Melanocyte of skin (primary cell): Measurements from ENCODE around the gene RAB8B. TPM values are rescaled to one million over a fixed set of nuclear protein-coding genes. Genes with fewer than 3 reads are reported as not detected.

Experiments
- total RNA-seq, 2 donors: library from RNA; depleted of rRNA; stranded (reverse); fragments of >200 nt; gene quantifications; 2 replicates each; pipeline ENCODE4 v1.2.3, GENCODE V29; 2012

RAB8B gene
- total RNA-seq = 100 to 1,000 TPM in 1 of 2 donors, 10 to 100 TPM in 1; 57.5 to 123 TPM

DNA sequence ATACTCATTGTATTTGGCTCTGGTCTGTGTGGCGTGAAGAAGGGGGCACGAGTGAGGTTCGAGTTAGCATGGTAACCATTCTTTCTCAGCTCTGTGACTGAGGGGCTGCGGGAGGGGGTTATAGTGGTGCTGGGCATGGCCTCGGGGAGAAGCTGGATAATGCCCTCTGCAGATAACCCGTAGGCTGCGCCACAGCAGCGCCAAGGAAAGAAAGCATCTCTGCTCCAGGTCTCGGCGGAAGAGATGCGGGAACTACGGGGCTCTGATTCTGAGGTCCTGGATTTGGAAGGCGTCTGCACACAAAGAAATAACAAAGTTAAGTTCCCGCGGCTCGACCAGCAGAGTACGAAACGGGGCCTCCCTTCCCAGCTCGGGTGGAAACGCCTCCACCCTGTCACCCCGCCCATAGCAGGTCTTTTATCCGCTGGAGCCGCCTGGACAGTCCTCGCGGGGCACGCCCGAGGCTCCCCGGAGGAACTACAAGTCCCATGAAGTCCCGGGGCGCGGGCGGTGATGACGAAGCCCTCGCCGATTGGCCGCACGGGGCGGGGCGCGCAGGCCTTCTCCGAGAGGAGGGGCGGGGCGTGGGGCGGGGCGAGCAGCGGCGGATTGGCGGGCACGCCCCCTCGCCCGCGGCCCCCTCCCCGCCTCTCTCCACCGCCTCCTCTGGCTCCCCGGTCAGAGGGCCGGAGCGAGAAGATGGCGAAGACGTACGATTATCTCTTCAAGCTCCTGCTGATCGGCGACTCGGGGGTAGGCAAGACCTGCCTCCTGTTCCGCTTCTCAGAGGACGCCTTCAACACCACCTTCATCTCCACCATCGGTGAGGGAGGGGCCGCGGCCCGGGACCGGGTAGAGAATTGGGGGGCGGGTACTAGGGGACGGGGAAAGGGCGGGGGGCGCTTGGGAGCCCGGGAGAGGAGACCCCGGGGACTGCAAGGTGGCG is at the start of gene RAB8B:
TSS of gene RAB8B (plus strand) at position 681 of the 946 bp plus-strand sequence. CDS start at position 700, 19 bp downstream.

DNA sequence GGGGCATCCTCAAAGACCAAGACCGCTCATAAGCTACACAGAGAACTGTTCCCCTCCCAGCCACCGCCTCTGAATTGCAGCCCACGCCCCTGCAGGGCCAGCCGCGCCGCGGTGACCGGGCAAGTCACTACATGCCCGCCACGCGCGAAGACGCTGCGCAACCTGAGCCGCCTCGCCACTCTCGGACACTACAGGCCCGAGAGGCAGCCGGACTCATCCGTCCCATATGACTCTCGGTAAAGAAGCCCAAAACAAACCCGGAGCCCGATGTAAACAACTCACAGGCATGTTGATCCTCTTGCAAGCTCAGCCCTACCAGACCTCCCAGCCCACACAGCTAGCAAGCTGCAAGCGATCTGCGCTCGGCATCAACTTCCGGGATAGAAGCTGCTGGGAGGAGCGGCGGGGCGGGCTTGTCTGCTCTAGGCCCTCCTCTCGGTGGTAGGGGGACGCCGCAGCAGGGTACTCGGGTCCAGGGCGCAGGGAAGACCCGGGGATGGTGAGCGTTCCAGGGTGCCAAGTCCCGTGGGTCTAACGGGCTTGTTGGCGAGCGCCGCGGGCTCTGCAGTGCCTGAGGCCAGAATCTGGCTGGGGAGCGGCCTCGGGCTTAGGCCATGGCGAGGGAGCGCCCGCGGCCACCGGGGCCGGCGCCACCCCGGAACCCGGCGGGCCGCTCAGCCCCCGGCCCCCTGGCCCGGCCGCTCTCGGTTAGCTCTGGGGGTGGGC is 32.1 kb upstream of the RAB8B start, which contains the start of gene RPS27L:
TSS of gene RPS27L (minus strand) at position 360 of the 726 bp plus-strand sequence. CDS start at position 288, 72 bp downstream.

DNA sequence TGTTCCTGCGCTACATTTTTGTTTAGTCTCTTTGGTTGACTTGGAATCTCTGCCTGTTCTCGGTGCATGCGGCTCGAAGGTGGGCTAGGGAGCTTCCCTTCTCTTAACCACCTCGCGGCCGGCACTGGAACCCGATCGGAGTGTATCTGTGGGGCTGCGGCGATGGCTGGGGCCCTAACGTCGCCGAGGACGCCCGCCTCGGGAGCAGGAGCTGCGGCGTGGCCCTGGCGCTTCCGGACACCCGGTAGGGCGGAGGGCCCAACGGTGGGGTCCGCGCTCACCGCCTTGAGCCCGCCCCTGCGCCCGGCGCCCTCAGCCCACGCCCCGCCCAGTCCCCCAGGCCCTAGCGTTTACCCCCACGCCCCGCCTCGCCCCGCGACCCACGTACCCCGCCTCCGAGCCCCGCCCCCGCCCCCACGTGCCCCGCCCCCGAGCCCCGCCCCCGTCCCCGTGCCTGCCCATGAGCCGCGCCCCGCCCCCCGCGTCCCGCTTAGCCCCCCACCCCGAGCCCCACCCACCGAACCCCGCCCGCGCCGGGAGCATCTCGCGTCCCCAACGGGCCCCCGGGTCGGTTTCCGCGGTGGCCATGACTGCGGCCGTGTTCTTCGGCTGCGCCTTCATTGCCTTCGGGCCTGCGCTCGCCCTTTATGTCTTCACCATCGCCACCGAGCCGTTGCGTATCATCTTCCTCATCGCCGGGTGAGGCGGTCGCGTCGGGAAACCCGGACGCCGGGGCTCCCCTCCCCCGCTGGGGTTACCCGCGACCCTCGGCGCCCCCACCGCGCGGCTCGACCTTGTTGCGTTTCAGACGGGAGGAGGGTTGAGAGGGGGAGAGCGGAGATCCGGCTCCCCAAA is 87.9 kb downstream of the RAB8B start, which contains the start of gene APH1B:
TSS of gene APH1B (plus strand) at position 568 of the 855 bp plus-strand sequence. CDS start at position 587, 19 bp downstream.

Other genes starting within 250 kb of the RAB8B start
- gene TPM1, start 146.9 kb upstream of the RAB8B start, total RNA-seq = 10 to 100 TPM; 32.0 to 49.3 TPM
- 10 to 100 TPM; 24.8 to 26.0 TPM for gene LACTB, start 67.7 kb upstream of the RAB8B start, total RNA-seq
- 100 to 1,000 TPM; 159 to 233 TPM for gene RPS27L, start 32.1 kb upstream of the RAB8B start, total RNA-seq
- 10 to 100 TPM; 39.3 to 43.7 TPM for gene APH1B, start 88.0 kb downstream of the RAB8B start, total RNA-seq
- 1 to 10 TPM; 2.4 to 2.7 TPM for gene CA12, start 192.2 kb downstream of the RAB8B start, total RNA-seq